Ovary (tissue), 3 donors: ENCODE results near the gene NPAS3.

ENCODE experiments used
- CTCF ChIP-seq, 3 donors: fragments of 450-650 bp in 2 of 3; fragments of 200-600 bp in 1 of 3; IDR thresholded peaks; one replicate each; pipeline versions ENCODE4 v1.5.1 to v1.8.0; 2016 to 2022; ENCODE audit warnings: antibody characterized with exemption in 3 of 3, mild to moderate bottlenecking in 1 of 3
- EP300 ChIP-seq: sonication (generic); formaldehyde crosslinking; IDR thresholded peaks from one replicate; pipeline ENCODE4 v1.6.1; 2017; ENCODE audit warnings: antibody characterized with exemption
- POLR2A ChIP-seq: fragments of 450-650 bp; IDR thresholded peaks from one replicate; pipeline ENCODE4 v1.6.1; 2017; ENCODE audit warnings: antibody characterized with exemption, mild to moderate bottlenecking, moderate library complexity
- donor health status: DM: no; HTN: no; CAD: no.

GRCh38 chr14:33515899-33516298 is 577.2 kb downstream of the NPAS3 start:
- TF ChIP-seq CTCF (IDR thresholded peaks at IDR 0.05) (no peak), POLR2A (no peak), EP300 (no peak)
